Measurements from ENCODE around the gene GP9. TPM values are rescaled to one million over a fixed set of nuclear protein-coding genes. Genes with fewer than 3 reads are reported as not detected.

Gene GP9
- total RNA-seq, 4 donors from 2014 or later, result not detected

DNA sequence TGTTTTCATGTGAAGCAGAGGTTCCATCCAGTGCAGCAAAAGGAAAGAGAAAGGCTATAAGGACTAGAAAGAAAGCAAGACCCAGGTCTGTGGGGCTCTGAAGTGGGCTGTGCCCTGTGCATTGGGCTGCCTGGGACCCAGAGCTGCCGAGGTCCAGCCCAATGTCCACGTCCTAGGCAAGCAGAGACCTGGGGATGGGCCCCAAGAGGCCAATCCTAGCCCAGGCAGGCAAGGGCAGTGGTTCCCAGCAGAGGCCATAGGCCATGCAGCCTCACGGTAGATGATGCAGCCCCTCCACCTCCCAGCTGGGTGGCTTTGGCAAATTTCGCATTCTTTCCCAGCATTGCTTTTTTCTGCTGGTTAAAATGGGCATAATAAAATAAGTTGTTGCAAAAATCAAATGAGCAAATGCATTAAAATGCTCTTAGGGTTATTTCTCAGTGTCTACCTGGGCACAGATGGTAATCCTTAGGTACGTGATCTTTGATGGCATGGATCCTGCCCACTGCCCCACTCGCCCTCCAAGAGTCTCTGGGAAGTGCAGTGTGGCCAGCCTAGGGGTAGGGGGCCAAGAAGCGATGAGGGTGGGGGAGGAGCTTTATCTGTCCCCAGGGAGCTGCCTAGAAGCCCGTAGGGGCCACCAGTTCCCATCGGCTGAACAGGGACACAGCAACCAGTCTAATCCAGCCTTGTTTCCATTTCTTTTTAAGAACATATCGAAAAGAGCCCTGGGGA is 22.3 kb upstream of the GP9 start:
- TF ChIP-seq, protein P1, sequence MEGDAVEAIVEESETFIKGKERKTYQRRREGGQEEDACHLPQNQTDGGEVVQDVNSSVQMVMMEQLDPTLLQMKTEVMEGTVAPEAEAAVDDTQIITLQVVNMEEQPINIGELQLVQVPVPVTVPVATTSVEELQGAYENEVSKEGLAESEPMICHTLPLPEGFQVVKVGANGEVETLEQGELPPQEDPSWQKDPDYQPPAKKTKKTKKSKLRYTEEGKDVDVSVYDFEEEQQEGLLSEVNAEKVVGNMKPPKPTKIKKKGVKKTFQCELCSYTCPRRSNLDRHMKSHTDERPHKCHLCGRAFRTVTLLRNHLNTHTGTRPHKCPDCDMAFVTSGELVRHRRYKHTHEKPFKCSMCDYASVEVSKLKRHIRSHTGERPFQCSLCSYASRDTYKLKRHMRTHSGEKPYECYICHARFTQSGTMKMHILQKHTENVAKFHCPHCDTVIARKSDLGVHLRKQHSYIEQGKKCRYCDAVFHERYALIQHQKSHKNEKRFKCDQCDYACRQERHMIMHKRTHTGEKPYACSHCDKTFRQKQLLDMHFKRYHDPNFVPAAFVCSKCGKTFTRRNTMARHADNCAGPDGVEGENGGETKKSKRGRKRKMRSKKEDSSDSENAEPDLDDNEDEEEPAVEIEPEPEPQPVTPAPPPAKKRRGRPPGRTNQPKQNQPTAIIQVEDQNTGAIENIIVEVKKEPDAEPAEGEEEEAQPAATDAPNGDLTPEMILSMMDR (IDR thresholded peaks at IDR 0.05), result no peak
- TF ChIP-seq POLR2A (IDR thresholded peaks at IDR 0.05), result no peak
- H3K27ac ChIP-seq, result no peak overlapping the region
- no peak for DNase-seq
- H3K27me3 ChIP-seq, result no peaks in the 10 kb centered on the region
- no peaks in the 10 kb centered on the region for H3K4me1 ChIP-seq
- H3K4me3 ChIP-seq, result no peak overlapping the region
- no peaks in the 10 kb centered on the region for H3K36me3 ChIP-seq
- H3K9me3 ChIP-seq, result no peaks in the 10 kb centered on the region

DNA sequence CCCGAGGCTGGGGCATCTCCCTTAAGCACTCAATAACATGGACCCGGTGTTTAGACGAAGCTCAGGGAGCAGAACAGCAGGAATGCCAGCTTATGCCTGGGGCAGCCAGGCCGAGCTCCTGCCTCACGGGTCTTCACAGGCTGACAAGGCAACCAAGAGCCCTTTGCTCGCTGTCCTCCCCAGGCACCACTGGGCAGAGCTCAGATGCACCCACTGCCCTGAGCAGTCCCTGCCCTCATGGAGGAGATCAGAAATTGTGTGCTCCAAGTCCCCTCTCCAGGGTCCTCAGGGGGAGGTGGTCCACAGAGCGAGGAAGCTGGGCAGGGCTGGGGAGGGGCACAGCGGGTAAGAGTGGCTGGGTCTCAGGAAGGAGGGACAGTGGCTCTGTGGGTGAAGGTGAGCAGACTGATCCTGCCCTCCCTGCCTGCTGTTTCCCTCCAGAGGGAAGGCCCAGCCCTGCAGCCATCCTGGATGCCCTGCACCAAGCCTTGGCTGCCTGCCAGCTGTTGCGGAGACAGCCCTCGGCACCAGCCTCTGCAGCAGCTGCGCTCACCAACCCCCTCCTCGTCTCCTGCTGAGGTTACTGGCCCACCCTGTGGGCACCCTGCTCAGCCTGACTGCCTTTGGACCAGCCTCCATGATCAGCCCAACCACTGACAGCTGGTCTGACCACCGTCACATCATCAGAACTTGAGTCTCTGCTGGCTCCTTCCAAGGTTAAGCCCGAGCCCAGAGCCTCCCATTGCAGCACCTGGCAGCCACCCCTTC is 21.1 kb upstream of the GP9 start:
- DNase-seq, result no peak
- H3K27ac ChIP-seq, result no peak overlapping the region

DNA sequence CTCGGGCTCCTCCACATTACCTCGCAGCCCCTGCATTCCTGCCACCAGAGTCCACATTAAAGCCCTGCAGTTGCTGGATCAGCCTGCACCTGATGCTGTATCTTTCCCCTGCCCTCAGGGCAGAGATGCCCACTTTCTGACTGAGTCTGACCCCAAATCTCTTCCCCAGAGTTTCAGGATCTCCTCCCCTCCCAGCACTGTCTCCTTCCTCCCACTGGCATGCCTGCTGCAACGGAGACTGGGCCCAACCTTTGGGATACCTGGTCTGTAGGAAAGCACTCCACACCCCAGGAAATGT is 20.6 kb upstream of the GP9 start:
- H3K4me3 ChIP-seq, result no peak overlapping the region
- no peak overlapping the region for H3K27ac ChIP-seq
- no peaks in the 10 kb centered on the region for H3K4me1 ChIP-seq
- TF ChIP-seq, protein P1 (IDR thresholded peaks at IDR 0.05), result no peak
- no peak for TF ChIP-seq POLR2A (IDR thresholded peaks at IDR 0.05)
- H3K36me3 ChIP-seq, result no peaks in the 10 kb centered on the region
- no peaks in the 10 kb centered on the region for H3K9me3 ChIP-seq
- no peak for DNase-seq
- no peaks in the 10 kb centered on the region for H3K27me3 ChIP-seq

More for the DNA sequence above, 21.1 kb upstream of the GP9 start:
- TF ChIP-seq, protein P1 (IDR thresholded peaks at IDR 0.05), result no peak
- no peak for TF ChIP-seq POLR2A (IDR thresholded peaks at IDR 0.05)
- Histone ChIP-seq H3K27me3 (no peaks in the 10 kb centered on the region), H3K36me3 (no peaks in the 10 kb centered on the region), H3K4me3 (no peak overlapping the region), H3K4me1 (no peaks in the 10 kb centered on the region), H3K9me3 (no peaks in the 10 kb centered on the region)

DNA sequence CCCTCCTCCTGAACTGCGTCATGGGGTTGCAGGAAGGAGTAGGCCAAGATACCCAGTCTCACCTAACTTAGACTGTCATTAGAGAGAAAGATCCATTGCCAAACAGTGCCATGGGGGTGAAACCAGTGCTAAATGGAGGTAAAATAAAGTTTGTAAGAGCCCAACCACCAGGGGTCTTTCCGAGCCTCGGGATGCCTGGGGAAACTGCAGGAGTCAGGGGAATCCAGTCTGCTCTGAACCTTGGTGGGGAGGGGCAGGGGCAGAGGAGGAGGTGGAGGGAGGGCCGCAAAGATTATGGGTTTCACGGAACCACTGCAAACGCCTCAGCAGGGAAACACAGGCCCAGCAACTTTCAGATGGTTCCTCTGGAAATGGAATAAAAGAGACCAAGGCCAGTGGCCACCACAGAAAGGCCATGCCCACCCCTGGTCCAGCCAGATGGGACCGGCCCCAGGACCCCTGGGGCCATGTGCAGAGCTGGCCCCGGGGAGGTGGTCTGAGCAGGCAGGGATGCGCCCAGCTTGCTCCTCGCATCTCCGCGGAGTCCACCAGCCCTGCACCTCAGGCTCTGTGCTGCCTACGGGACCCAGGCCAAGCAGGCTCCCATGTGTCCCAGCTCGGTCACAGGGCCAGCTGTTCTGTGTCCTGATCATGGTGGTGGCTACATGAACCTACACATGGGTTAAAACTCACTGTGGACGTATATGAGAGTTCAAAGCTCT is 19.8 kb upstream of the GP9 start:
- DNase-seq, result no peak
- peaks cover 0 to 4% (median 0%) of the 10 kb centered on the region in 4 donors for H3K4me1 ChIP-seq

DNA sequence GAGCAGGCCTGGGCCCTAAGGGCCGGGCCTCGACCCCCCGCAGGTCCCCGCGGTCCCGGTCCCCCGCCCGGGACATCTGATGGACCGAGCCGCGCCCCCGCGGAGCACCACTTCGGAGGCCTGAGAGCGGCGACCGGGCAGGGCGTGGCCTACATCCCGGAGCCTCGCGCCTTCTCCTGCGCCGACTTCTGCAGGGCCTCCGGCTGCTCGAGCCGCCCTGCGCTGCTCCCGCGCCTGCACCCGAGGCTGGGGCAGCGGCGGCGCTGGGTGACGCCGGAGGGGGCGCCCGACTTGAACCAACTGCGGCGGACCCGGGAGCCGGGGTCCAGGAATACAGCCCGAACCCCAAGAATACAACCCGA is 14.9 kb upstream of the GP9 start:
- peak in 2 of 3 donors; percentile 62 to 65 for DNase-seq

More for the DNA sequence above, 19.8 kb upstream of the GP9 start:
- H3K9me3 ChIP-seq, result no peaks in the 10 kb centered on the region
- TF ChIP-seq, protein P1 (IDR thresholded peaks at IDR 0.05), result no peak
- TF ChIP-seq POLR2A (IDR thresholded peaks at IDR 0.05), result no peak
- H3K4me3 ChIP-seq, result no peak overlapping the region
- no peaks in the 10 kb centered on the region for H3K36me3 ChIP-seq
- peaks cover 0 to 2% of the 10 kb centered on the region in 2 donors for H3K27me3 ChIP-seq
- no peak overlapping the region for H3K27ac ChIP-seq

More for the DNA sequence above, 14.9 kb upstream of the GP9 start:
- Histone ChIP-seq H3K27me3 (peaks cover 0 to 8% of the 10 kb centered on the region in 2 donors), H3K4me1 (peaks cover 0 to 10% (median 0%) of the 10 kb centered on the region in 4 donors), H3K9me3 (no peaks in the 10 kb centered on the region), H3K36me3 (no peaks in the 10 kb centered on the region), H3K27ac (no peak overlapping the region), H3K4me3 (peak overlapping the region; percentile 21 to 41 (median 32))
- TF ChIP-seq, protein P1 (IDR thresholded peaks at IDR 0.05), result no peak
- TF ChIP-seq POLR2A (IDR thresholded peaks at IDR 0.05), result no peak
